Hepatocyte (in vitro differentiated cells): Measurements from ENCODE around the gene TRAPPC5. TPM values are rescaled to one million over a fixed set of nuclear protein-coding genes. Genes with fewer than 3 reads are reported as not detected.

Experiments used
- DNase-seq: peaks from one replicate; pipeline ENCODE4 v3.0.0-alpha.2; 2016; ENCODE audit warnings: low spot score
- H2AFZ ChIP-seq: fragments of 200-600 bp; sonication (generic); 2 replicates; pipeline ENCODE4 v1.6.0; 2016; ENCODE audit warnings: antibody characterized with exemption, mild to moderate bottlenecking
- H3K27ac ChIP-seq: fragments of 200-600 bp; sonication (generic); 2 replicates; pipeline ENCODE4 v1.5.1; 2016; ENCODE audit warnings: mild to moderate bottlenecking
- H3K27me3 ChIP-seq: fragments of 200-600 bp; sonication (generic); 2 replicates; pipeline ENCODE4 v1.6.1; 2016
- H3K36me3 ChIP-seq: fragments of 200-600 bp; sonication (generic); replicated peaks from 2 replicates; pipeline ENCODE4 v1.5.1; 2016; ENCODE audit warnings: low read depth; ENCODE audit not compliant: insufficient read depth
- H3K4me1 ChIP-seq: fragments of 200-600 bp; sonication (generic); 2 replicates; pipeline ENCODE4 v1.5.1; 2016; ENCODE audit warnings: mild to moderate bottlenecking, moderate library complexity; ENCODE audit not compliant: insufficient read depth
- H3K4me2 ChIP-seq: fragments of 200-600 bp; sonication (generic); 2 replicates; pipeline ENCODE4 v1.6.0; 2016
- H3K4me3 ChIP-seq: fragments of 200-600 bp; sonication (generic); 2 replicates; pipeline ENCODE4 v1.5.1; 2016; ENCODE audit warnings: mild to moderate bottlenecking
- H3K79me2 ChIP-seq: fragments of 200-600 bp; sonication (generic); 2 replicates; pipeline ENCODE4 v1.6.0; 2017; ENCODE audit warnings: mild to moderate bottlenecking
- H3K9me2 ChIP-seq: fragments of 200-600 bp; sonication (generic); replicated peaks from 2 replicates; pipeline ENCODE4 v1.6.0; 2017; ENCODE audit warnings: mild to moderate bottlenecking; ENCODE audit not compliant: insufficient read depth
- H3K9me3 ChIP-seq: fragments of 200-600 bp; sonication (generic); 2 replicates; pipeline ENCODE4 v1.5.1; 2016; ENCODE audit warnings: low read depth, mild to moderate bottlenecking
- H4K20me1 ChIP-seq: fragments of 200-600 bp; sonication (generic); 2 replicates; pipeline ENCODE4 v1.6.0; 2016; ENCODE audit warnings: mild to moderate bottlenecking; ENCODE audit not compliant: insufficient read depth, poor library complexity, severe bottlenecking
- CTCF ChIP-seq: fragments of 200-600 bp; sonication (generic); IDR thresholded peaks from 2 replicates; pipeline ENCODE4 v1.5.1; 2016; ENCODE audit warnings: antibody characterized with exemption, mild to moderate bottlenecking; ENCODE audit not compliant: poor library complexity
- EZH2 ChIP-seq: fragments of 200-600 bp; sonication (generic); IDR thresholded peaks from 2 replicates; pipeline ENCODE4 v1.6.1; 2016; ENCODE audit warnings: antibody characterized with exemption, mild to moderate bottlenecking, borderline replicate concordance
- EZH2phosphoT487 ChIP-seq: fragments of 200-600 bp; sonication (generic); IDR thresholded peaks from one replicate; pipeline ENCODE4 v1.6.1; 2018; ENCODE audit warnings: antibody characterized with exemption, mild to moderate bottlenecking, low read depth, moderate library complexity; ENCODE audit not compliant: unreplicated experiment, severe bottlenecking
- WGBS: methylation state at CpG from one replicate; pipeline ENCODE4 v1.1.6; 2016; ENCODE audit warnings: low lambda C conversion rate; ENCODE audit errors: missing lambda C conversion rate; 5-methylcytosine and 5-hydroxymethylcytosine counted together
- polyA plus RNA-seq: library from polyadenylated mRNA; unstranded; fragments of >200 nt; fragmentation: Nextera tagmentation; extraction: Ambion mirVana; gene quantifications from 2 replicates; pipeline ENCODE4 v1.2.1, GENCODE V29; 2016
- total RNA-seq: library from RNA; depleted of rRNA; stranded (reverse); fragments of >200 nt; gene quantifications from 2 replicates; pipeline ENCODE4 v1.2.3, GENCODE V29; 2014

The TRAPPC5 gene
- total and polyA plus RNA-seq, 2 experiments from 2014 or later = 80.4 to 175 TPM

DNA sequence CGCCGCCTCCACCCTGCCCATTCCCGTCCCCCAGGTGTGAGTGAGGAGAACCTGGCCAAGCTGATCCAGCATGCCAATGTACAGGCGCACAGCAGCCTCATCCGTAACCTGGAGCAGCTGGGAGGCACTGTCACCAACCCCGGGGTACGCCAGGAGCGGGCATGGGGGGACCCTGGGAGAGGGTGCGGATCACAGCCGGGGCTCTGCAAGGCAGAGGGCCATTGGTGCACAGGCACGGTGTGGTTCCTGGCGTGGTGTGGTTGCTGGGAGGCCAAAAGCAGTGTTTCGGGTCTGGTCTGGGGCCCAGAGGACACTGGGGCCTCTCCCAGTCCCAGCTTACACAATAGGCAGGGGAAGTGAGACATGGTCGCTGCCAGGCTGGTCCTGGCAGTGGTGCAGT, 35.5 kb upstream of the TRAPPC5 start:
- Histone ChIP-seq H3K9me2 (no peaks in the 10 kb centered on the region), H3K4me2 (no peak overlapping the region), H3K4me1 (no peaks in the 10 kb centered on the region), H2AFZ (no peak overlapping the region), H3K9me3 (no peaks in the 10 kb centered on the region), H4K20me1 (no peaks in the 10 kb centered on the region), H3K36me3 (no peaks in the 10 kb centered on the region), H3K27me3 (no peaks in the 10 kb centered on the region), H3K79me2 (no peaks in the 10 kb centered on the region), H3K4me3 (no peak overlapping the region), H3K27ac (no peak overlapping the region)
- TF ChIP-seq CTCF (no peak), EZH2 (no peak), EZH2phosphoT487 (no peak)
- DNase-seq = no peak
- whole genome bisulfite sequencing = 94% methylated on average over 14 of the region's 14 CpGs

GRCh38 chr19:7645656-7646425, 34.8 kb upstream of the TRAPPC5 start:
- Histone ChIP-seq H3K27ac (no peak overlapping the region), H2AFZ (no peak overlapping the region), H3K79me2 (no peaks in the 10 kb centered on the region), H3K9me2 (no peaks in the 10 kb centered on the region), H4K20me1 (no peaks in the 10 kb centered on the region), H3K36me3 (no peaks in the 10 kb centered on the region), H3K4me2 (no peak overlapping the region), H3K4me1 (no peaks in the 10 kb centered on the region), H3K4me3 (no peak overlapping the region), H3K27me3 (no peaks in the 10 kb centered on the region), H3K9me3 (no peaks in the 10 kb centered on the region)
- no peak for DNase-seq
- TF ChIP-seq EZH2 (no peak), EZH2phosphoT487 (no peak), CTCF (no peak)
- 80% methylated on average over 19 of the region's 20 CpGs for WGBS

DNA sequence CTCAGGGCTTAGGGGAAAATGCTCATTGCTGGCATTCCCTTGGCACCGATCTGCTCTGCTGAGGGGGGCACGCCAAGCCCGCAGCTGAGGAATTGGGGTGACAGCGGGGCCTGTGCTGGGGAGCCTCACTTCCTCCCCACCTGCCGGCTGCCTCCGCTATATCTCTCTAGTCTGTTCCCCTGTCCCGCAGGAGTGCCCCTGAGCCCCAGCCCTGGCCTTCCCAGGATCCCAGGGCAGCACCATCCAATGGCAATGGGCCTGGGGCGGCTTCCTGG, 34.3 kb upstream of the TRAPPC5 start:
- Histone ChIP-seq H3K4me3 (no peak overlapping the region), H3K79me2 (no peaks in the 10 kb centered on the region), H2AFZ (no peak overlapping the region), H3K4me2 (no peak overlapping the region), H3K4me1 (no peaks in the 10 kb centered on the region), H3K27me3 (no peaks in the 10 kb centered on the region), H3K9me2 (no peaks in the 10 kb centered on the region), H4K20me1 (no peaks in the 10 kb centered on the region), H3K27ac (no peak overlapping the region), H3K36me3 (no peaks in the 10 kb centered on the region), H3K9me3 (no peaks in the 10 kb centered on the region)
- DNase-seq = no peak
- WGBS = 90% methylated on average over 7 of the region's 8 CpGs
- TF ChIP-seq EZH2 (no peak), CTCF (no peak), EZH2phosphoT487 (no peak)
